Skeletal muscle tissue (tissue), 4 donors: ENCODE measurements around the gene LRP8. TPM values are rescaled to one million over a fixed set of nuclear protein-coding genes. Genes with fewer than 3 reads are reported as not detected.

Experiments
- H3K27ac ChIP-seq: one replicate; pipeline ENCODE4 v1.7.0; 2013; ENCODE audit warnings: mild to moderate bottlenecking, low read depth, low read length, inconsistent platforms
- H3K27me3 ChIP-seq, 3 donors: one replicate each; pipeline ENCODE4 v1.7.0; 2013; ENCODE audit warnings: low read length in 3 of 3; ENCODE audit not compliant: control insufficient read depth in 3 of 3, insufficient read depth in 3 of 3
- H3K36me3 ChIP-seq, 3 donors: one replicate each; pipeline ENCODE4 v1.7.0; 2013; ENCODE audit warnings: low read length in 3 of 3; ENCODE audit not compliant: control insufficient read depth in 3 of 3, insufficient read depth in 3 of 3
- H3K4me1 ChIP-seq, 3 donors: one replicate each; pipeline ENCODE4 v1.7.0; 2013; ENCODE audit warnings: low read length in 3 of 3, mild to moderate bottlenecking in 3 of 3; ENCODE audit not compliant: control insufficient read depth in 3 of 3, insufficient read depth in 3 of 3
- H3K4me3 ChIP-seq, 3 donors: one replicate each; pipeline ENCODE4 v1.7.0; 2013; ENCODE audit warnings: low read length in 3 of 3
- H3K9ac ChIP-seq, 3 donors: one replicate each; pipeline ENCODE4 v1.7.0; 2013; ENCODE audit warnings: low read length in 3 of 3, mild to moderate bottlenecking in 3 of 3, moderate library complexity in 2 of 3, low read depth in 1 of 3
- H3K9me3 ChIP-seq, 3 donors: one replicate each; pipeline ENCODE4 v1.7.0; 2013; ENCODE audit warnings: low read length in 3 of 3; ENCODE audit not compliant: control insufficient read depth in 3 of 3
- total RNA-seq: library from RNA; depleted of rRNA; stranded (reverse); fragments of >200 nt; gene quantifications from one replicate; pipeline ENCODE4 v1.2.3, GENCODE V29; 2014
- donor health status: Osteomylitis.

The LRP8 gene
- total RNA-seq, 1 donor from 2014 or later, result 1.6 TPM

- Histone ChIP-seq H3K4me3 (no peak overlapping the region), H3K9ac (no peak overlapping the region)
Measured at GRCh38 chr1:53257454-53258081, 70.3 kb downstream of the LRP8 start.

GRCh38 chr1:53256511-53257453, 71.1 kb downstream of the LRP8 start:
- H3K36me3 ChIP-seq, result no peaks in the 10 kb centered on the region
- no peaks in the 10 kb centered on the region for H3K4me1 ChIP-seq

More at GRCh38 chr1:53257454-53258081, 70.3 kb downstream of the LRP8 start:
- no peaks in the 10 kb centered on the region for H3K36me3 ChIP-seq
- no peak overlapping the region for H3K27ac ChIP-seq
- no peaks in the 10 kb centered on the region for H3K9me3 ChIP-seq
- H3K4me1 ChIP-seq, result no peaks in the 10 kb centered on the region
- peaks cover 0 to 2% (median 0%) of the 10 kb centered on the region in 3 donors for H3K27me3 ChIP-seq

GRCh38 chr1:53255031-53255430, 72.8 kb downstream of the LRP8 start:
- Histone ChIP-seq H3K9ac (no peak overlapping the region), H3K4me1 (no peaks in the 10 kb centered on the region), H3K27me3 (no peaks in the 10 kb centered on the region), H3K27ac (no peak overlapping the region), H3K36me3 (no peaks in the 10 kb centered on the region), H3K4me3 (no peak overlapping the region), H3K9me3 (no peaks in the 10 kb centered on the region)

More at GRCh38 chr1:53256511-53257453, 71.1 kb downstream of the LRP8 start:
- Histone ChIP-seq H3K9ac (no peak overlapping the region), H3K4me3 (no peak overlapping the region), H3K27me3 (peaks cover 0 to 2% (median 0%) of the 10 kb centered on the region in 3 donors), H3K9me3 (no peaks in the 10 kb centered on the region), H3K27ac (no peak overlapping the region)

GRCh38 chr1:53254011-53254640, 73.7 kb downstream of the LRP8 start:
- no peaks in the 10 kb centered on the region for H3K27me3 ChIP-seq
- H3K9me3 ChIP-seq, result no peaks in the 10 kb centered on the region
- H3K9ac ChIP-seq, result no peak overlapping the region
- no peaks in the 10 kb centered on the region for H3K36me3 ChIP-seq
- no peaks in the 10 kb centered on the region for H3K4me1 ChIP-seq
- H3K4me3 ChIP-seq, result no peak overlapping the region
- no peak overlapping the region for H3K27ac ChIP-seq

- Histone ChIP-seq H3K4me3 (no peak overlapping the region), H3K36me3 (no peaks in the 10 kb centered on the region), H3K4me1 (no peaks in the 10 kb centered on the region), H3K27ac (no peak overlapping the region), H3K9me3 (no peaks in the 10 kb centered on the region), H3K27me3 (no peaks in the 10 kb centered on the region), H3K9ac (no peak overlapping the region)
Measured at GRCh38 chr1:53250325-53250724, 77.5 kb downstream of the LRP8 start.

GRCh38 chr1:53249706-53250105, 78.2 kb downstream of the LRP8 start:
- Histone ChIP-seq H3K27ac (no peak overlapping the region), H3K9me3 (no peaks in the 10 kb centered on the region), H3K9ac (no peak overlapping the region), H3K4me3 (no peak overlapping the region), H3K36me3 (no peaks in the 10 kb centered on the region), H3K27me3 (no peaks in the 10 kb centered on the region), H3K4me1 (no peaks in the 10 kb centered on the region)

GRCh38 chr1:53246261-53247134, 81.4 kb downstream of the LRP8 start:
- no peak overlapping the region for H3K9ac ChIP-seq
- no peaks in the 10 kb centered on the region for H3K27me3 ChIP-seq
- H3K36me3 ChIP-seq, result no peaks in the 10 kb centered on the region
- no peak overlapping the region for H3K27ac ChIP-seq
- no peaks in the 10 kb centered on the region for H3K9me3 ChIP-seq
- no peak overlapping the region for H3K4me3 ChIP-seq
- no peaks in the 10 kb centered on the region for H3K4me1 ChIP-seq

GRCh38 chr1:53244141-53244540, 83.7 kb downstream of the LRP8 start:
- no peak overlapping the region for H3K27ac ChIP-seq
- H3K9me3 ChIP-seq, result no peaks in the 10 kb centered on the region
- H3K4me1 ChIP-seq, result peaks cover 0 to under 1% (median under 1%) of the 10 kb centered on the region in 3 donors
- no peak overlapping the region for H3K9ac ChIP-seq
- H3K27me3 ChIP-seq, result no peaks in the 10 kb centered on the region
- H3K36me3 ChIP-seq, result no peaks in the 10 kb centered on the region
- H3K4me3 ChIP-seq, result no peak overlapping the region

- Histone ChIP-seq H3K9ac (no peak overlapping the region), H3K4me3 (no peak overlapping the region), H3K36me3 (peaks cover 0 to 4% (median 0%) of the 10 kb centered on the region in 3 donors), H3K4me1 (peaks cover 6 to 13% (median 11%) of the 10 kb centered on the region in 3 donors), H3K27me3 (no peaks in the 10 kb centered on the region), H3K9me3 (no peaks in the 10 kb centered on the region), H3K27ac (no peak overlapping the region)
Measured at GRCh38 chr1:53242381-53242780, 85.5 kb downstream of the LRP8 start.
